ENCODE results near the gene RIC8B.

The RIC8B gene

GRCh38 chr12:106758349-106759110 lies 16.0 kb upstream of the RIC8B start:
- no peak for DNase-seq (ENCODE audit: low read depth in 1 of 2, low spot score in 1 of 2)

DNA sequence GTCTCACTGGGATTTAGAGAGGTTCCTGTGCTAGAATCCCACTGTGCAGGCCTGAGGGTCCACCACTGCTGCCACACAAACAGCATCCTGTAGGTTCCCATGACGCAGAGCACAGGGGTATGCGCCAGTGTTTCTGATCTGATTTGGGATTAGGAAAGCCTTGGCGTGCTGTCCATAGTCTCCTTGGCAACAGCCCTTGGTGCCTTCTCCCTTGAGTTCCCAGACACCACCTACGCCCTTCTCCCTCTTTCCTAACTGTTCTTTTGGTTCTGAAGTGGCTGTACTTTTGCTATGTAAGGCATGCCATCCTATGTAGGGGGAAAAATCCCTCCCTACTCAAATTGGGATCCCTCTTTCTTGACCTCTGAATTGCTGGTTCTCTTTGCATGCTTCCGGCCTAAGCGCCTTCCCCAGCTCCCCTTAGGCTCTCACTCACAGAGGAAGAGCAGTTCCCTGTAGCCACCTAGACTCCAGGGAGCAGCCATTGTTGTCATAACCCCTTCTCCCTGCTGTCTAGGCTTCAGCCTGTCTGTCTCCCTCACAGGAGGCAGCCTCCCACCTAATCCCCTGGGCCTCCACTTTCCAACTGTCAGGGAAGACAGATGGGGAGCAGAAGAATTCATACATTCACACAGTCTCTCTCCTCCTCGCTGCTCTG lies 14.8 kb upstream of the RIC8B start:
- no peak for DNase-seq (ENCODE audit: low read depth in 1 of 2, low spot score in 1 of 2)

DNA sequence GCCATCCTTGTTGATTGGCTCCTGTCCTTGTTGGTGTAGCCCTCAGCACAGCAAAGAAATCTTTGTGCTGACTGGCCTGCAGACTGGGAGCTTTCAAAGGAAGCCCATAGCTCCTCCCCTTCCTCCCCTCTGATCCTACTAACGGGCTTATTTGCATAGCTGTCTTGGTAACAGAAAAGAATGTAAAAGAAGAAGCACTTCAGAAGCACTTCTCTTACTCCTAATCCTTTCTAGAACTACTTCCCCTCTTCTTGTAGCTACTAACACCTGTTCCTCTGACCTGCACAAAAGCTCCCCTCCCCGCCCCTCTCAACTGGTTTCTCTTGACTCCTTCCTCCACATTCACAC lies 14.3 kb upstream of the RIC8B start:
- DNase-seq (ENCODE audit: low read depth in 1 of 2, low spot score in 1 of 2), result no peak

GRCh38 chr12:106764220-106764619 lies 10.3 kb upstream of the RIC8B start:
- DNase-seq (ENCODE audit: low read depth in 1 of 2, low spot score in 1 of 2), result no peak

DNA sequence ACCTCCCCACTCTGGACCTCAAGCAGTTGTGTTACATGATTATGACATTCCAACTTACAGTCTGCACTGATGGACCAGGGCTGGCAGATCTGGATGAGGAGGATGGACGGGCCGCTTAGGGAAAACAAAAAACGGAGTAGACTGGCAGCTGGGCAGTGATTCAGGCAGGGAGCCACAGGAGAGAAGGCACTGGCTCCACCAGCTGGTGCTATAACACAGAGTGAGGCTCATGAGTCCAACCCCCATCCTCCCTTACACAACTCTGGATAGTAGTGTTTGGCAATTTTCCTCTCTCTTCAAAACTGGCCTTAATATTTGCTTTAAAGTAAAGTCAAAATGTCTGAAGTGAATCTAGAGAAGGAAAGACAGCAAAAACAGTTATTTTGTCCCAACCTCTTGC lies 9.7 kb upstream of the RIC8B start:
- no peak for DNase-seq (ENCODE audit: low read depth in 1 of 2, low spot score in 1 of 2)

GRCh38 chr12:106766393-106766826 lies 8.1 kb upstream of the RIC8B start:
- DNase-seq (ENCODE audit: low read depth in 1 of 2, low spot score in 1 of 2), result no peak

DNA sequence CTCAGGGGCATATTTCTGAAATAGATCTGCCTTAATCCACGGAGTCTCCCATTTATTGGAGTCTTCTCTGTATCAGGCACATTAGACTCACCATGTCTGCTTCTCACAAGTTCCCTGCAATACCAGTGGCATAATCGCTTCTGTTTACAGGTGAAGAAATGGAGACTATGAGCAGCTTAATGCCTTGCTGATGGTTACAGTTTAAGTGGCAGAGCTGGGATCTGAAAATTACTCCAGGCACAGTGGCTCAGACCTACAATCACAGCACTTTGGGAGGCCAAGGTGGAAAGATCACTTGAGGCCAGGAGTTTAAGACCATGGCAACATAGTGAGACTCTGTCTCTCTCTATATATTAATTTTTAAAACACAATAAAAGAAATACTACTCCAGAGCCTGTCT lies 7.3 kb upstream of the RIC8B start:
- DNase-seq (ENCODE audit: low read depth in 1 of 2, low spot score in 1 of 2), result no peak

GRCh38 chr12:106767954-106768822 lies 6.3 kb upstream of the RIC8B start:
- DNase-seq (ENCODE audit: low read depth in 1 of 2, low spot score in 1 of 2), result no peak

- no peak for DNase-seq (ENCODE audit: low read depth in 1 of 2, low spot score in 1 of 2)
Observed at GRCh38 chr12:106769078-106769477, 5.4 kb upstream of the RIC8B start.

DNA sequence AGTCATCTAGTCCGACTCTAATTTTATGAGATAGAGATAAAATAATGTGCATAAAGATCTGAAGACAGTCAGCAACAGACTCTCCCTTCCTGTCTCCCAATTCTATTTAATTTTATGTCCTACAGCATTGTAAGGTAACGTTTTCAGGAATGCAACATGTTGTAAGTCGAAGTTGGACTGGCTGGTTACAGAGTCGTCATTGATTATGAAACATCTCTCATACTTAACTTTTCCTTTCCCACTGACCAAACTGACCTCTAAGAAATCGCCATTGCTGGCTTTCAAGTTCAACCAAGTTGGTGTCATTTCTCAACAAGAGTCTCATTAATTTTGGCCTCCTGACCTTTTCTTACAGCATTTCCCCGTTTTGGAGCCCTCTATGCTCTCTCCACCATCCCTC lies 4.9 kb upstream of the RIC8B start:
- no peak for DNase-seq (ENCODE audit: low read depth in 1 of 2, low spot score in 1 of 2)

- DNase-seq (ENCODE audit: low read depth in 1 of 2, low spot score in 1 of 2), result no peak
Observed at GRCh38 chr12:106771425-106771824, 3.1 kb upstream of the RIC8B start.

DNA sequence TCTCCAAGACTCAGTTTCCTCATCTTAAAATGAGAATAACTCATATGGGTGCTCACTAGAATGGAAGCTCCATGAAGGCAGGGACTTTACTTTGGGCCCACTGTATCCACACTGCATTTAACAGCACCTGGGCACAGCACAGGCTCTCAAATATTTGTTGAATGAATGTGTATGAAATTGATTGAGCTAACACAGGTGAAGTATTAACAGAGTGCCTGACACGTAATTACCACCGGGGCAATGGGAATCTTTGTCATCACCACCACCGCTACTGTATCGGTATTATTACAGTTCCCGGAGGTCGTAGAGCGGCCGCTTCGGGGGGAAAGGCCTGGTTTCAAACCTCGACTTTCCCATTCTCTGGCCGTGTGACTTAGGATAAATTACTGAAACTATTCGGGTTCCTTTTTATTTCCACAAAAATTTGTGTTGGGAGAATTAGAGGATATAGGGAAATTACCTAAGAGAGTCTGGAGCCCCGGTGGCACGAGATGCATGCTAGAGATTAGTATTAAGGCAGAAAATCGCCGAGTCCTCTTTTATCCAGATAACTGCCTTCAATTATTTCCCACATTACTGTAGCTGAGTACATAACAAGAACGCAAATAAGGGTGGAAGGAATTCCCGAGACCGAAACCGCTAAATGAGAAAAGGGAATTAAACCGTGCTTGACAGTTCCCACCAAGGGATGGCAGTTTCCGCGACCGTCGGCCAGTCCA lies 1.0 kb upstream of the RIC8B start:
- no peak for DNase-seq (ENCODE audit: low read depth in 1 of 2, low spot score in 1 of 2)

DNA sequence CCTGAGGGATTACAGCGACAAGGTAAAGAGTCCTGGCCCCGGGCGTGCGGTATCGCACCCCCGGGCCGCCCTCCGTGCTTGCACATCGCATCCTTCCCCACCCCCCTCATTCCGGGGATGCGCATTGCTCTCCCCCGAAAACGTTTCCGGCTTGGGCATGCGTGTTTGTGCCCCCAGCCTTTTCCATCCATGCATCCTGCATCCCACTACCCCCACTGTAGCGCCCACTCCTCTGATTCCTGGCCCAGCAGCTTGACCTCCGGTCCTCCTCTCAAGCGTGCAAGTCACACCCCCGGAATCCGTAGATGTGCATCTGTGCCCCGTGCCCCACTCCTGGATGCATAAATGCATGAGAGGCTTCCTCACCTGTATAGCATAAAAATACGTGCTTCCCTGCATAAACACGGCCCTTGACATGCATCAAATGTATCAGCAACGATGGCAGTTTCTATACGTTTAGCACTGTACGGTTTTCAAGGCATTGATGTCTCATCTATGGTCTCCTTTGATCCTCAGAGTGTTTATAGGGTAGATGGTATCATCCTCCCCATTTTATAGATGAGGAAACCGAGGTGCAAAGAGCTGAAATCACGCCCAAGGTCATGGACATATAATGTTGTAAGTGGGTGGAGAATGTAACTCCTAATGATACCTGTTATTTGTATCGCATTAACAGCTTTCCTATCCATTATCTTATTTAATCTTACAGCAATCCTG lies 484 bp downstream of the RIC8B start:
- DNase-seq (ENCODE audit: low read depth in 1 of 2, low spot score in 1 of 2), result peak in 1 of 2 donors; percentile 9

GRCh38 chr12:106776897-106777296 lies 2.4 kb downstream of the RIC8B start:
- no peak for DNase-seq (ENCODE audit: low read depth in 1 of 2, low spot score in 1 of 2)

DNA sequence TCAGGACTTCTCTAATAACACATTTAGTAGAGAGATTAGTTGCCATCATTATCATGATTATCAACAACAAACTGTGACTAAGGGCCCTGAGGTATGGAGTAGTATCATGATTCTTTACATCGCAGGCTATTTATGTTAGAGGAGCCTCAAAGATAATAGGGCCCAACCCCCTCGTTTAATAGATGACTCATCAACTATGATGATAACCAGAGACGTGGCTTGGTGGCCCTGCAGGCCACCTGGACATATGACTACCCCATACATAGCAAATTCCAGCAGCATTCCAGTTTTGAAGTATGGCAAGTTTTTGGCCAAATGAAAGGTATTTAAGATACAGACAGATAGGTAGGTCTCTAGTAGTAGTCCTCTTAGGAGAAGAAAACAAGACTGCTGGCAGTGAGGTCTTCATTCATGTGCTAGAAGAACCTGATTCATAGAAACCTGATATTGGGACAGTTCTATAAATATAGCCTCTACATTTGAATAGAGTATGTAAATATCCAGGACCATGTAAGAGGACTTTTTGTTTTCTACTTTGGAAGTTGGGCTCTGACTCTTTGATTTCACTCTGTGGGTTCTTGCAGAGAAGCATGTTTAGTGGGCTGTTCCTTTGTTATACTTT lies 5.6 kb downstream of the RIC8B start:
- no peak for DNase-seq (ENCODE audit: low read depth in 1 of 2, low spot score in 1 of 2)

GRCh38 chr12:106782619-106783018 lies 8.1 kb downstream of the RIC8B start:
- DNase-seq (ENCODE audit: low read depth in 1 of 2, low spot score in 1 of 2), result no peak

DNA sequence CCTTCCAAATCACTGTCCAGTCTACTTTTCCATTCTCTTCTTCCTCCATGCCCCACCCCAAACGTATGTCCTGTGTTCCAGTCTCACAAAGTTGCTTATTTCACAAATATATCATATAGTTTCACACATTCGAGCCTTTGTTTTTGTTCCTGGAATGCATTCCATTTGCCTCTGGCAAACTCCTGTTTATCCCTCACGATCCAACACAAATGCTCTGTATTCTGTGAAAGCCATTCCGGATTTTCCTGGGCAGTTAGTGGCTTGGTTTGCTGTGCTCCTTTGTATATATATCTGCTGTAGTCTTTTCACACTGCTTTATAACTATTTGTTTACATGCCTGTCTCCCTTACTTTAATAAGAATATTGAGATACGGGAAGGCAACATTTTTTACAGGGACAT lies 9.0 kb downstream of the RIC8B start:
- DNase-seq (ENCODE audit: low read depth in 1 of 2, low spot score in 1 of 2), result no peak

- no peak for DNase-seq (ENCODE audit: low read depth in 1 of 2, low spot score in 1 of 2)
Observed at GRCh38 chr12:106790020-106790419, 15.5 kb downstream of the RIC8B start.

GRCh38 chr12:106791531-106791930 lies 17.0 kb downstream of the RIC8B start:
- DNase-seq (ENCODE audit: low read depth in 1 of 2, low spot score in 1 of 2), result no peak

DNA sequence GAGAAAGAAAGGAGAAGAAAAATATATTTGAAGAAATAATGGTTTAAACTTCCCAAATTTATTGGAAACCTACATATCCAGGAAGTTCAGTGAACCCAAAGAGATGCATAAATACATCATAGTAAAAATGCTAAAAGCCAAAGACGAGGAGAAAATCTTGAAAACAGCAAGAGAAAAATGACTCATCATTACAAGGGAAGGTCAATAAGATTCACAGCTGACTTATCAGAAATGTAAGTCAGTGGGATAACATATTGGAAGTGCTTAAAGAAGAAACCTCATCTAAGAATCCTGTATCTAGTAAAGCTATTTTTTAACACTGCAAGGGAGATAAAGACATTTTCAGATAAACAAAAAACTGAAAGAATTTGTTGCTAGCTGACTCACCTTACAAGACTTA lies 19.9 kb downstream of the RIC8B start:
- DNase-seq (ENCODE audit: low read depth in 1 of 2, low spot score in 1 of 2), result no peak
